HS-27A (cell line): ENCODE measurements around the gene FOXP4.

Experiments
- DNase-seq: peaks from one replicate; pipeline ENCODE4 v3.0.0-alpha.2; 2012; ENCODE audit warnings: low read depth, missing footprints

FOXP4 gene

DNA sequence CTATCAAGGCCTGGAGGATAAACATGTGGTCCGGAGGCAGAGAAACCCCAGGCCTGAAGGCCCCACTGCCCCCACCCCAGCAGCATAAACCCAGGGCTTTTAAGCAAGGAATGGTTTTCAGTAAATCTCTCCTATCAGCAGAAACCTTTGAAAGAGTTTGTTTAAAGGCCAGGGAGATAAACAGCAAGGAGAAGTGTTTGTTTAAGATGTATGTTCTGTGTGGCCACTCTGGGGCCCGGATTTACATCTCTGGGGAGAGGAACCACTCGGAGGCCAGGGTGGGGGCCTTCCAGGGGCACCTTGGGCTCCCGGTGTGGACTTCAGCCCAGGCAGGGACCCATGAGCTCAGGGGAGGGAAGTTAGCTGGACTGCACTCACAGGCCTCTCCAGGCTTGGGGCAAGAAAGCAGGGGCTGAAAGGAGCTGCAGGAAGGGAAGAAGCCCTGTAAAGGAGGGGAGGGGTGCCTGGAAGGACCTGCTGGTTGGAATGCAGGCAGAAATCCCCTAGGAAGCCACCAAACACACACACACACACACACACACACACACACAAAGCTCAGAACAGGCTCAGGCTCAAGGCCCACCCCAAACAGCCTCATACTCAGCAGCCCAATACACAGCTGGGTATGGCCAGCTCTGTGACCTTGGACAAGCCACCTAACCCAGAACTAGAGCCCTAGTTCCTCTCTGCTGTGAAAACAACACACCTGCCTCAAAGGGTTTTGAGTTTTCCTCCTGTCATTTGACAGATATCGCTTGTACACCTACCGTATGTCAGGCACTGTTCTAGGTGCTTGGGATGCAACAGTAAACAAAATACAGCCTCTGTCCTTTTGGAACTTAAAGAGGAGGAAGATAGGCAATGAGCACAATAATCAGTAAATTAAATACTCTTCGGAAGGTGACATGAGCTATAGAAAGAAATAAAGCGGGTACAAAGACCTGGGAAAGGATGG lies 26.2 kb upstream of the FOXP4 start:
- no peak for DNase-seq

DNA sequence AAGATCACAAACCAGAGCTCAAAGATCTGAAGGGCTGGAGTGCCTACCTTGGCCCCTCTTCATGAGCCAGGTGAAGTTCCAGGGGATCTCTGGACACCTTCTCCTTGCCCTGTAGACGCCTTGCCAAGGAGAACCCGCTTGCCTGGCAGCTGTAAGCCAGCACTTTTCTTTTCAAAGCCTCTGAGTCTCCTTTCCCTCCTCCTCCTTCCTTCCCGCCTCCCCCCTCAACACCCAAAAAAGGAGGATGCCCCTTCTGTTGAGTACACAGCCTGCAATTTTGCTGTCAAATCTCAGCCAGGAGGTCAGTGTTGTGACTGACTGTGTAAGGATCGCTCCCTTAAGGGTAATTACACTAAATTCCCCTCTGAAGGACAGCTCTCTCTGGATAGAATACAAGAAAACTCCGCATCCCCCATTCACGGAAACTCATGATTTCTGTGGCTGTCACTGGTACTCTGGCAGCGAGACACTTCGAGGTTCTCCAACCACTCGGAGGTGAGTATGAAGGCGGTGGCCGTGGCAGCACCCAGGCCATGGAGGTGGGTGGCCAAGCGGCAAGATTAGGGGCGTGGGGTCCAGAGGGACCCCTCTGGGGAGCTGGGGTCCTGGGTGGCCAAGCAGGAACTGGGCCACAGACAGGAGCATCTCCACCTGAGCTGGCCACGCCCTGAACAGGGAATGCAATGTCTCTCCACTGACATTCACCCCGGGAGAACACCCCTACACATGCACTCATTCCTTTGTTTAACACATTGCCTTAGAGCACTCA lies 23.2 kb upstream of the FOXP4 start:
- no peak for DNase-seq

DNA sequence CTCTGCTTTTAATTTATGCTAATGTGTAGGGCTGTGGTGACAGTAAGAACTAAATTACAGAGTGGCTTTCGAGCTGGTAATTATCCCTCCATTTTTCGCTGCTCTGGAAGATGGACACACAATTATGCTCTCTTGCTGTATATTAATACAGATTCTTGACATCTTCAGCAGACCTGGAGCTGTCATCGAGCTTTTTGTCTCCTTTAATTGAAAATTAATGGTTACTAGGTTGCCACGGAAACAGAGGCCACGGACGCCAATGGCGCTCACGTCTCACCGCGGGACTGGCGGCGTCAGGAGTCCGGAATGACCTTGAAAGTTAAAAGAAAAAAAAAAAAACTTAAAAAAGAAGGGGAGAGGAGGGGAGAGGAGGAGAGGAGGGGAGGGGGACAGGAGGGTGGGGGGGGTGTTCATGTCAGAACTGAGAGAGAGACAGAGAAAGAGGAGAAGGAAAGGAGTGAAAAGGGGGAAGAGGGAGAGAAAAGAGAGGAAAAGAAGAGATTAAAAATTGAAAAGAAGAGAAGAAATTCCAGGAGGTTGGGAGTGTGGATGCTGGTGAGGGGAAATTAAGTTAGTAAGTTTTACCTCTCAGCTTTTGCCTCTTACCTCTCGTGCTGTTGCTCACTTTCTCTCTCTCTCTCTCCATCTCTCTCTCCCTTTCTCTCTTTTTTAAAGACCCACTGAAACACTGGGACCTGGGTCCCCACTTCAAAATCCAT lies 22.1 kb upstream of the FOXP4 start:
- DNase-seq, result no peak

GRCh38 chr6:41524634-41525011 lies 21.6 kb upstream of the FOXP4 start:
- DNase-seq, result no peak

DNA sequence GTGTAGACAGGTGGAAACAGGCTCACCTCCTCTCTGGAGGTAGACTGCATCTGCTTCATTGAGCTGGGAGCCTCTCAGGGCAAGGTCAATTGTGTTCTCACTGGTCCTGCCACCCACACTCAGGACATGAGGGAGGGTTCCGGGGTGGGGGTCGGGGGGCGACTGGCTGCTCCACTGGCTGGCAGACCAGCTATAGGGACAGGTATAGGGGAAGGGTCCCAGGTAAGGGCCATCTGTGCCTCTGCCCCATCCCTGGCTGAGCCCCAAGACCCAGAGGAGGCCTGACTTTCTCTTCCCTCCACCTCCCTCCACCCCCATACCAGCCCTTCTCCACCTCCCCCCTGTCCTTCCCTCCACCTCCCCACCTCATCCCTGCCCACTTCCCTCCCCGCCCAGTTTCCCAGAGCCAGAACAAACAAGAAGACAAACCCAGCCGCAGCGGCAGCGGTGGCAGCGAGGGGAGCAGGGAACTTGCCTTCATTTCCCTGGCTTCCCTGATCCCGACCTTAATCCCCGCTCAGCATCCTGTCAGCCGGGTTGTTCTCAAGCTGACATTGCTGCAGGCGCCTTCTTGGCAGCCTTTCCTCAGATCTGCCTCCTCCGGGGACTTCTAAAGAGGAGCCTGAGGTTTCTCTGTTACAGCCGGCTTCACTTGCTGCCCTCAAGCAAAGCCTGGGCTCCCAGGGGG lies 18.3 kb upstream of the FOXP4 start:
- DNase-seq, result no peak

DNA sequence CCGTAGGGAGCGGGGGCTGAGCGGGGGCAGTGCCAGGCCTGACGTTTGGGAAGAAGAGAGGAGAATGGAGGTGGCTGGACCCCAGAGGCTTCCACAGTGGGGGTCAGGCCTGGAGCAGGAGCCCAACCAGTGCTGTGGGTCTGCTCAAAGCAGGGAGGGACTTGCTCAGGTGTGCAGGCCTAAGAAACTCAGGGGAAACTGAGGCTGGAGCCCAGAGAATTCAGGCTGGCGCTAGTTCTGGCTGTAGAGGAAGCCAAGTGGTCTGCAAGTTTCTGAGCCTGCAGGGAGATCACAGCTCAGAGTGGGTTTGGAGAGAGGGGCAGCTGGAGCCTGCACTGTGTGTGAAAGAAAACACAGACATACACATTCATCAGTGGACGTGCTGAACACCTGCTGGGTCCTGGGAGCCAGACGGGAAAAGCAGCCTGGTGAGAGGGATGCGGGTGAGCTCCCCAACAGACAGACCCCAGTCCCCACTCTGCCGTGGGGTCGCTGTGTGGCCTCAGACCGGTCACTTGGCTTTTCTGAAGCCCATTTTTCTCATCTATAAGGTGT lies 17.7 kb upstream of the FOXP4 start:
- no peak for DNase-seq

- DNase-seq, result no peak
These were observed 17.1 kb upstream of the FOXP4 start for GRCh38 chr6:41529049-41529448.

DNA sequence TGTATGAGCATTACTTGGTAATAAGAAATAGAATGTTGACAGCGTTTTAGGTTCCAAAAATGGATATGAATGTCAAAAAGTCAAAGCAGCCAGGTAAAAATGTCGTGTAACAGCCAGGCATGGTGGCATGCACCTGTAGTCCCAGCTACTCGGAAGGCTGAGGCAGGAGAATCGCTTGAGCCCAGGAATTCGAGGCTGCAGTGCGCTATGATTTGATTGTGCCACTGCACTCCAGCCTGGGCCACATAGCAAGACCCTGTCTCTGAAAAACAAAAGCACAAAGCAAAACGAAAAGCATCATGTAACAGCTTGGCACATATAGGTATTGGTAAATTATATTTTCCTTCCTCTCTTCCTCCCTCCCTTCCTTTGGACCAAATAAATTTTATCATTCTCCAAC lies 16.2 kb upstream of the FOXP4 start:
- no peak for DNase-seq

DNA sequence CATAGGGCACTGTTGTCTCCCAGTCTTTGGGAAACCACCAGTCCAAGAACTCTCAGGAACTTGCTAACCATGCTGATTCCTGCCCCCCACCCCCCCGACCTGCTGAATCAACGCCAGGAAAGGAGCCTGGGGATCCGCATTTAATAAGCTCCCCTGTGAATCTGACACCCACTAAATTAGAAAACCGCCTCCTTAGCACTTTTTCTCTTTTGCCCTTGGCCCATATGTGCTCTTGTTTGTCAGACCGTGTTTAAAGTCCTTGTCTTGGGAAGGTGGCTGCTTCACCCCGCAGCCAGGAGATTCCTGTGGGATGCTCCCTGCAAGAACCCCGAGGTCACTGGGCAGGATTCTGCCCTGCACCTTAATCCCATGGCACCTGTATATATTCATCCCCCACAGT lies 15.7 kb upstream of the FOXP4 start:
- no peak for DNase-seq

- DNase-seq, result no peak
These were observed 15.2 kb upstream of the FOXP4 start for GRCh38 chr6:41531016-41531415.

DNA sequence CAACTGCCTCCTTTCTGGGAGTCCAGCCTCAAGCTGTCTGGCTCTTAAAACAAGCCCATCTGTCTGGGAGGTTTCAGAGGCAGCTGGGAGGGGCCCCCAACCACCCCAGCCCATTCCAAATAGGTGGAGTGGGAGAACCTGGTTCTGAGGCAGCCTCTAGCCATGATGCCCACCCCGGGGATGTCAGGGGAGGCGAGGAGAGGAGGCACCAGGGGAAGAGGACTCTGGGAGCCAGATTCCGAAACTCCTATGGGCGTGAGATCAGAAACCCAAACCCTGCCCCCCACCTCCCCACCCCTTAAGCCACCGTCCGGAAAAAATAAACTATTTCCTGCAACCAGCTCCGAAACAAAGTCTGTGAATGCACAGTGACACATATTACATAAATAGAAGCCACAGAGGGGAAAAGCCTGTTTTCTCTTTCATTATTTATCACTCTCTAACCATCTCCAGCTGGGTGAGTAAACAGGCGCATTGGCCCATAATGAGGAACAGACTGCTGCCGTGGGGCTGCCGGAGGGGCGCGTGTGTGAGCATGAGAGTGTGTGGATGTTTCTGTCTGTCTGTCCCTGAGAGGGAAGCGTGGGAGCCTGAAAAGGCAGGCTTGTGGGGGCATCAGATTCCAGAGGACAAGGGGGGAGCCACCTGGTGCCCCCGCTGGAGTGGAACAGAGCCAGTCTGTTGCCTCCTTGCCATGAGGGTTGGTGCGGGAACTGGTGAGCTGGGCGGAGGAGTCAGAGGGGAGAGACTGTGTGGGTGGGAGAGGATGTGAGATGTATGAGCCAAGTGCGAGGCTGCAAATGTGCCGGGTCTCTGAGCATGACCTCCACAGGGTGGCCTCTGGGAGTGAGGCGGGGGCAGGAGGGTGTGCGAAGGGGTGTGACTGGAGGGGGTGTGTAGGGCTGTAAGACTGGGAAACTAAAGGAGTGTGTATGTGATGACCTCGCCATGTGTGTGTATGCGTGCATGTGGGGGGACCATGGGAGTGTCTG lies 14.3 kb upstream of the FOXP4 start:
- DNase-seq, result no peak

DNA sequence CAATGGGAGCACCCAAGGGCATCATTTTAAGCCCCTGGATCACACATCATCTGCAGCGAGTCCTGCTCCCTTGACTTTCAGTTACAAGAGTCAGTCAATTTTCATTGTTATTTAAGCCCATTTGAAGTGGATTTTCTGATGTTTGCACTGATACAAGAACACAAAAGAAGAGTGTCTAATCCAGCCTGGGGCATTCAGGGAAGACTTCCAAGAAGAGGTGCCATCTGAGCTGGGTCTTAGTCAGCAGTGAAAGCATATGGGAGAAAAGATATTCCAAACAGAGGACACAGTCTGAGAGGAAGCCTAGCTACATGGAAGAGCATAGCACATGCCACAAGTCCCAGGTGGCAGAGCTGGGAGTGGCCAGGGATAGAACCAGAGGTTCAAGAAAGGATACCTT lies 10.4 kb upstream of the FOXP4 start:
- no peak for DNase-seq

DNA sequence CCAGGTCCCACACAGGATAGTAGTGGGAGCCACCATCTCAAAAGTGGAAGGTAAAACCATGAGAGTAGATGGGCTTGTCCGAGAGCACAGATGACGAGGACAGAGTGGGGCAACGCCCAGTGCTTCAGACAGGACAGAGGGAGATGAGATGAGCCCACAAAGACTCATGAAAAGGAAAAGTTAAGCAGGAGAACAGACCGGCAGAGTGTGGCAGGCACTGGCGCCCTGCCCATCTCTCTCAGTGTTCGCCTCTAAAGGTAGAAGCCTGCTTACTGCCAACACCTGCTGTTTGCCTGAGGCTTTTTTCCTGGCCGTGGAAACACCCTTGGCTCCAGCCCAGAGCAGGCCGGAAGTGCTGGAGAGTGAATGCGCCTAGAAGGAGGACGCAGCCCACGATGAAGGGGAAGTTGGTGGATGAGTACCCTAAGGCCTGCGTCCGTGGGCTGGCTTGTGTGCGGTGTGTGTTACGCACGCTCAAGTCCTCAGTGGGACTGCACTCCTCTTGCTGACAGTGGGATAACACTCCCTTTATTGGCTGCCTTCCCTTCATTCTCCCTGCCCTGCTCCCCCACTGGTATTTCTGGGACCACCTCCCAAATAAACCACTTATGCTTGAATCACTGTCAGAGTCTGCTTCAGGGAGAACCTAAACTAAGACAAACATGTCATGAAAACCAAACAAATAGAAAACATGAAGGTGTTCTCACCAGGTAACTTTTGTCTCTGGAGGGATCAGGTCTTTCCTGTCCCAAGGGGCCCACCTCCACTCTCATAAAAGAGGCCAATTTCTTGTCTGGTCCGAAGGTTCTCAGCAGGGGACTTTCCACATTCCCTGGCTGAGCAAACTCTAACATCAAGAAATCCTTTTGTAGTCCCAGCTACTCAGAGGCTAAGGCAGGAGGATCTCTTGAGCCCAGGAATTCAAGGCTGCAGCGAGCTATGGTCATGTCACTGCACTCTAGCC lies 9.1 kb upstream of the FOXP4 start:
- no peak for DNase-seq

DNA sequence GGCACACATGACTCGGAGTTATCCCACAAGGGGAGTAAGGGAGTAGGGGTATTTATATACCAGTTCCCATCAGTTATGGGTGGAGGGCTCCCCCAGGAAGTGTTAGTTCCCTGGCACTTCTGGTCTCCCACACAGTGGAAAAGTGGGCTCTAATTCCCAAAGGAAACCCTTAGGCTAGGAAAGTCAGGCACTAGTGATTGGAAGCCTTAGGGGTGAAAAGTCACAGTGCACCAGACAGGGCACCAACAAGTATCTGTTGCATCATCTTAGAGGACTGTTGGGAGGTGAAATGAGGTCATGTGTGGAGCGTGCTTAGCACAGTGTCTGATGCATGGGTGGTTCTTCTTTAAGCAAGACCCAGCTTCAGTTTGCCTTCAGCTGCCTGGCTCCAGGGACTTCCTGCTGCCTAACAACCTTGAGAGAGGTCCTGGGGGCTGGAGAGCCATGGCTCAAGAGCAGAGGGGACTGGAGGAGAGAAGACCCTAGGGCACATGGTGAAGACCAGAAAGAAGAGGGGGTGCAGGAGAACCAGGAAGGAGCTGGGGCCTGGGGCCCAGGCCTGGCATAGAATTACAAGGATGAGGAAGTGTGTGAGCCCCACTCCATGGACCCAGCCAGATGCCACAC lies 7.5 kb upstream of the FOXP4 start:
- DNase-seq, result no peak

GRCh38 chr6:41539204-41539603 lies 7.0 kb upstream of the FOXP4 start:
- DNase-seq, result no peak

GRCh38 chr6:41541364-41541763 lies 4.8 kb upstream of the FOXP4 start:
- DNase-seq, result no peak

DNA sequence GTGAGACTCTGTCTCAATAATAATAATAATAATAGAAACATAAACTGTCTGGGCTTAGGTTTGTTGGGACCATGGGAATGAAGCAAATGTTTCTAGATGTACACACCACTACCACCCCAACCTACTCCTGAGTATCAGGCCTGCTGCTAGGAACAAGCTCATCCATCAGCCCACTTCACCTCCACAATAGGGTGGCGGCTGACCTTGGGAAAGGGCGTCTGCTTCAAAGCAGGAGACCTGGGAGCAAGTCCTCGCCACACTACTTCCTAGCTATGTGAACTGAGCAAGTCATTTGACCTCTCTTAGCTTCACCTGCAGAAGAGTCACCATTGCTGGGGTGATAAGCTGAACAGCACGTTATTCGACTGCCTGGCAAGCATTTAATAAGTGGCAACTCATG lies 3.1 kb upstream of the FOXP4 start:
- DNase-seq, result no peak

GRCh38 chr6:41545247-41545702 lies 906 bp upstream of the FOXP4 start:
- no peak for DNase-seq

- DNase-seq, result no peak
These were observed 289 bp downstream of the FOXP4 start for GRCh38 chr6:41546475-41546865.
